ENCODE results near the gene CAPN7.
A peak's percentile ranks its signal among the peaks of the same experiment; 100 is the strongest.

Gene CAPN7

DNA sequence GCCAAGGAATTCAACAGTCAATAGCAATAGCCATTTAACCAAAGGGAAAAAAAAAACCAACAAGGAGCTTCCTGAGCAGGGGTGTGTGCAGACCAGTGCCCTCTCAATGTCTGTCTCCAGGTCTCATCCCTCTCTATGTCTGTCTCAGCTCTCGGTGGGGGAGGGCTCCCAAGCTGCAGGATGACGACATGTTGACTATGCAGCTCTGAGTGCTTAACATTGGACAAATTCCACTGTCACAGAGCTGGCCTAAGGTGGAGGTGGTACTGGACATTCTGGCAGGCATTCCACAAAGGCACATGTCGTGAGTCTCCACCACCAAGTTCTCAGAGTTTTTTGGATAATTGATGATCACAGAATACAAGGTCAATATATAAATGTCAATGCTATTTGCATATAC is 2.0 kb upstream of the CAPN7 start:
- no peak for DNase-seq

DNA sequence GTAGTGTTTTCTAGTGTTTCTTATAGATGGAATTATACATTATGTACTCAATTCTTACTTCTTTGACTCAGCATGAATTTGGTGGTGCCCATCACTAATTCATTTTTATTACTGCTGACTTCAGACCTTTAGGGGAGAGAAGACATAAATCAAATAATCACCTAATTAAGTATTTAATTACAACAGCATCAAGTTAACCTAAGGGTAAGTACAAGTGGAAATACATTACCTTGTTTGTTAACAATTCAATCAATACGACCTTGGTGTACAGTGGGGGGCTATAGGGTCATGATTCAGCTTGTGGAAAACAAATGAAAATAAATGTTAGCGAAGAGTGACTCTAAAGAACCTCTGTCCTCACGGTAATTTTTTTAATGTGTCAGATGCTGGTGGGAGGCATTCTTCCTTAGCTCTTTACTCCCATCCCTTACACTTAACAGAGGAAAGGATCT is 538 bp upstream of the CAPN7 start:
- no peak for DNase-seq

DNA sequence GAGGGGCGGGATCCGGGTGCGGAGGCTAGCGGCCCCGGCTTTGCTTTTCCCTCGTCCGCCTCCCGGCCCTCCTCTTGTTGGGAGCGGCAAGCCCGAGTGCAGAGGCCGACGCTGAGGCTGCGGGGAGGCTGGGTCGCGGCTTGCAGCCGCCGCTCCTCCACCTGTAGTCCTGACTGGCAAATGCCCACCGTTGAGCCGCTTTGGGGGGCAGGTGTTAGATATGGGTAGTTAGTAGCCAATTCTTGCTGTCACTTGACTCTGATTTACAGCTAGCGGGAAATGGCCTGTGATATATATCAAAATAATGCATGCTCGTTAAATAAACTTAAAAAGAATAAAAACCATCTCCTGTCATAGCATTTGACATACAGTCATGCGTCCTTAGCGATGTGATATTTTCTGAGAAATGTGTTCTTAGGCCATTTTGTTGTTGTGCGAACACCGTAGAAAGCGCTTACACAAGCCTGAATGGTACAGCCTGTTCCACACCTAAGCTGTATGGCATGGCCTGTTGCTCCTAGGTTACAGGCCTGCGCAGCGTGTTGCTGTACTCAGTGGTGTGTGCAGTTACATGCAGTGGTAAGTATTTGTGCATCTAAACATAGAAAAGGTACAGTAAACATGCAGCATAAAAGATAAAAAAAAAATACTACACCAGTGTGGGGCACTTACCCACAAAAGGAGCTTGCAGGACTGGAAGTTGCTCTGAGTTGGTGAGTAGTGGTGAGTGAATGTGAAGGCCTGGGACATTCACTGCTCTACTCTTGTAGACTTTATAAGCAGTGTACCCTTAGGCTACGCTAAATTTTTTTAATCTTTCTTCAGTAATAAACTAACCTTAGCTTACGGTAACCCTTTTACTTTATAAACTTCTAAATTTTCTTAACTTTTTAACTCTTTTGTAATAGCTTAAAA is 873 bp downstream of the CAPN7 start:
- no peak for DNase-seq

DNA sequence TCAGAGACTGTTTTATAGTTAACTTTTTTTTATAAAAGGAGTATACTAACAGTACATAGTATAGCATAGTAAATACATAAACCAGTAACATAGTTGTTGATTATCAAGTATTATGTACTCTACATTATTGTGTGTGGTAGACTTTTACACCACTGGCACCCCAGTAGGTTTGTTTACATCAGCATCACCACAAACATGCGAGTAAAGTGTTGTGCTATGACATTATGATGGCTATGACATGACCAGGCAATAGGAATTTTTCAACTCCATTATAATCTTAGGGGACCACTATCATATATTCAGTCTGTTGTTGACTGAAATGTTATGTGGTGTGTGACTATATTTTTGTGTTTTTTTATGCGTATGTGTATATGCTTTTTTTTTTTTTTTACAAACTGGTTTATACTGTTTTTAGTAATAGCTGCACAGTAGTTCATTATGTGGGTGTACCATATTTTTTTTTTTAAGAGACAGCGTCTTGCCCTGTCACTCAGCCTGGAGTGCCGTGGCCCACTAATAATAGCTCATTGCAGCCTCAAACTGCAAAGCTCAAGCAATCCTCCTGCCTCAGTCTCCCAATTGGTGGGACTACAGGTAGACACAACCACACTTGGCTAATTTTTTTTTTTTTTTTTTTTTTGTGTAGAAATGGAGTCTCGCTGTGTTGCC is 1.9 kb downstream of the CAPN7 start:
- no peak for DNase-seq

DNA sequence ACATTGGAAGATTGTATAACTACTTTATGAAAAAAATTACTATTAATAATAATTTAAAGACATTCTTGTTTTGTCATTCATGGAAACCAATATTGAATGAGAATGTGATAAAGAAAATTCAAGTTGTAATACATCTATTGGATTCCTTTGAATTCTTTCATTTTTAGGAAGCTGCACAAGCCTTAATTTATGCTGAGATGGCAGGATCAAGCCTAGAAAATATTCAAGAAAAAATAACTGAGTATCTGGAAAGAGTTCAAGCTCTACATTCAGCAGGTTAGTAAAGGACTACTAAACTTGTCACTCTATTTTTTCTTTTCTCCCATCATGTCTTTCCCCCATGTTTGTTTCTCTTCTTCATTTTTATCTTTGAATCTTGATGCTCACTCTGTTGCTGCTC is 5.9 kb downstream of the CAPN7 start:
- no peak for DNase-seq

DNA sequence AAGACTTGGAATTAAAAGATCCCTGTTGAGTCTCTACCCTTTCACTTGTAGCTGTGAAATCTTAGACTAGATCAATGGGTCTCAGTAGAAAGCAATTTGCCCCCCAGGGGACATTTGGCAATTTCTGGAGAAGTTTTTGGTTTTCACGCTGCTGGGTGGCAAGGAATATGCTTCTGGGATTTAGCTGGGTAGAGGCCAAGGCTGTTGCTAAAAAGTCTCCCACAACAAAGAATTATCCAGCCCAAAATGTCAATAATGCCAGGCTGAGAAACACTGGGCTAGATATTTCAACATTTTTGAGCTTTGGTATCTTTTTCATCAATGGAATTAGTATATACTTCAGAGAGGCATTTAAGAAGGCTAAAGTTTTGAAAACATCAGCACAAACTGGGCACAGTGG is 8.7 kb downstream of the CAPN7 start:
- no peak for DNase-seq

DNA sequence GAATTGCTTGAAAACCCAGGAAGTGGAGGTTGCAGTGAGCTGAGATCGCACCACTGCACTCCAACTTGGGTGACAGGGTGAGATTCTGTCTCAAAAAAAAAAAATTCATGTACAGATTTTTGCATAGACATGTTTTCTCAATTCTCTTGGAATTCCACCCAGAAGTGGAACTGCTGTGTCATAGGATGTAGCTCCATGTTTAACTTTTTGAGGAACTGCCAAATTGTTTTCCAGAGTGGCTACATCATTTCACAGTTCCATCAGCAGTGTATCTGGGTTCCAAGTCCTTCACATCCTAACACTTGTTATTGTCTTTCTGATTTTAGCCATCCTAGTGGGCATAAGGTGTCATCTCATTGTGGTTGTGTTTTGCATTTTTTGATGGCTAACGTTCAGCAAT is 9.9 kb downstream of the CAPN7 start:
- DNase-seq, result no peak

DNA sequence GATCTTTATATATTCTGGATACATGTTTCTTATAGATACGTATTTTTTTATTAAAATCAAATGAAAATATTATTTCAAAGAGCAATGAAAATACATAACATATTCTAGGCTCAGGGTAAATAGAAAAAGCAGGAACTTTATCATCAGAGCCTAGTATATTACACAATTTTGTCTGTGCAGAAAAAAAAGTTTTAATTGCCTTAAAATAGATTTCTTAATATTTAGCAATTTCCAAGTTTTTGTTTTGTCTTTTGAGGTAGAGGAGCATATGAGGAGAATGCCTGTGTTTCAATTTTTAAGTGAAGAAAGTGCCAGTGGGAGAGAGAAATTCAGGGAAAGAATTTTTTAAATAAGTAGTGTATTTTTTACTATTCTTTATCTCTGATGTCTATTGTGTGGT is 10.5 kb downstream of the CAPN7 start:
- DNase-seq, result no peak

DNA sequence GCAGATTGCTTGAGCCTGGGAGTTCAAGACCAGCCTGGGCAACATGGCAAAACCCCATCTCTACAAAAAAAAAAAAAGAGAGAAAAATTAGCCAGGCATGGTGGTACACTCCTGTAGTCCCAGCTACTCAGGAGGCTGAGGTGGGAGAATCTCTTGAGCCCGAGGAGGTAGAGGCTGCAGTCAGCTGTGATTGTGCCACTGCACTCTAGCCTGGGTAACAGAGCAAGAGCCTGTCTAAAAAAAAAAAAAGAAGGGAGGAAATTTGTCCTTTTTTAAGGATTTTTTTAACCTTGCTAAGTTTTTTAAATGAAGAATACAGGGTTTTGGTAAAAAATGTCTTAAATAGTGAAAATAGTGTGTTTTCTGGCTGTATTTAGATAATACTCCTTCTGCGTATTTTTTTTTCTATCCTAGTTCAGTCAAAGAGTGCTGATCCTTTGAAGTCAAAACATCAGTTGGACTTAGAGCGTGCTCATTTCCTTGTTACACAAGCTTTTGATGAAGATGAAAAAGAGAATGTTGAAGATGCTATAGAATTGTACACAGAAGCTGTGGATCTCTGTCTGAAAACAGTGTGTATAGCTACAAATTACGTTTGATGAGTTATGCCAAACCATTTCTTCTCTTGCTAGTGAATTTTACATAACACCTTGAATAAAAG is 11.1 kb downstream of the CAPN7 start:
- DNase-seq, result no peak

DNA sequence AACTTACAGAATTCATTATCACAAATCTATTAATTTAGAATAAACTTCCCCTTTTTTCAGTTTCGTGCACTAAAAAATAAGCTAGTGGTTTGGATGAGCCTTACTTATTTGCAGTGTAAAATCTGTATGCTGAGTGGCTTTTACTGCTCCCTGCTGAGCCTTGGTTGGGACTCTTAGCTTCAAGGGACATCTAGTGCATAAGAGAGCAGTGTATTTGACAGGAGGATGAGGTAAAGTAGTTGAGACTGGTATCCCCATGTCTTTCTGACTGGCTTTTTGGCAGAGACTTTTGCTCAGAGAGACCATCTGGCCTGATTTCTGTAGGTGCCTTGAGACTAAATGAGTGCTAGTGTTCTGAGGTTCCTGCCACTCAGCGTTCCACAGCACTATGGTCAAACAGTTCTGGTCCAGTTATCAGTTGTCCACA is 11.8 kb downstream of the CAPN7 start:
- no peak for DNase-seq

DNA sequence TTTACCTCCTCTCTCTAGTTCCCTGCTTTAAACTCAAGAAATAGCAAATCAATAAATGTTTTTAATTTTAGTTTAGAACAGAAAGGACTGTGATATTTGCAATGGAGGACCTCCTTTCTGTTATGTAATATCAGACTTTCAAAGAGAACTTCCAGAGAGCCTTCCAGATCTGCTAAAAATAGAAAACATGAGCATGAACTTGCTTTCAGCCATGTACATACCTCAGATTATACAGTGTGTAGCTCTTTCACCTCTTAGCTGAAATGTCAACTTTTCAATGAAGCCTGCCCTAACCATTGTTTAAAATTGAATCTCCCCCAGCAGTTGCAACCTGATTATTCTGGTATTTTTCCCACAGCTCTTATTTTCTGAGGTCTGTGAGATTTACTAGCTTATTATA is 12.6 kb downstream of the CAPN7 start:
- no peak for DNase-seq

DNA sequence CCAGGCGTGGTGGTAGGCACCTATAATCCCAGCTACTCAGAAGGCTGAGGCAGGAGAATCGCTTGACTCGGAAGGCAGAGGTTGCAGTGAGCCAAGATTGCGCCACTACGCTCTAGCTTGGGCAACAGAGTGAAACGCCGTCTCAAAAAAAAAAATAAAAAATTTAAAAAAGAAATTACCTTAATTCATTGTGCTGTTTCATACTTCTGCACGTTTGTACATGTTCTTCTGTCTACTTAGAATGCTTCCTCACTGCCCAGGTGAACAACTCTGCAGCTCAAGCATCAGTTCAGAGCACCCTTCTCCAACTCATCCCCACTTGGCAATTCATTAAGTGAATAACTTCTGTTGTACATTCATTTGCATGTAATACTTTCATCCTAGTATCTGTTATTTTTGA is 14.0 kb downstream of the CAPN7 start:
- no peak for DNase-seq

DNA sequence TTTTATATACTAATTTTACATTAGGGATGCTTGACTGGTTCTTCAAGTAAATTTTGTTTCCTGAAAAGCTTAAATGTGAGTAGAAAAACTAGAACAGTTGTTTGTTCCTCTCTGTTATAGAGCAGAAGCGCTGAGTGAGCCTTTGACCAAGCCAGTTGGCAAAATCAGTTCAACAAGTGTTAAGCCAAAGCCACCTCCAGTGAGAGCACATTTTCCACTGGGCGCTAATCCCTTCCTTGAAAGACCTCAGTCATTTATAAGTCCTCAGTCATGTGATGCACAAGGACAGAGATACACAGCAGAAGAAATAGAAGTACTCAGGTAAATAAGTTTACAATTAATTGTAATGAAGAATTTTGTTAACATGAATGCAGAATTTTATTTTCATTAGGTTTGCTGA is 14.6 kb downstream of the CAPN7 start:
- no peak for DNase-seq

DNA sequence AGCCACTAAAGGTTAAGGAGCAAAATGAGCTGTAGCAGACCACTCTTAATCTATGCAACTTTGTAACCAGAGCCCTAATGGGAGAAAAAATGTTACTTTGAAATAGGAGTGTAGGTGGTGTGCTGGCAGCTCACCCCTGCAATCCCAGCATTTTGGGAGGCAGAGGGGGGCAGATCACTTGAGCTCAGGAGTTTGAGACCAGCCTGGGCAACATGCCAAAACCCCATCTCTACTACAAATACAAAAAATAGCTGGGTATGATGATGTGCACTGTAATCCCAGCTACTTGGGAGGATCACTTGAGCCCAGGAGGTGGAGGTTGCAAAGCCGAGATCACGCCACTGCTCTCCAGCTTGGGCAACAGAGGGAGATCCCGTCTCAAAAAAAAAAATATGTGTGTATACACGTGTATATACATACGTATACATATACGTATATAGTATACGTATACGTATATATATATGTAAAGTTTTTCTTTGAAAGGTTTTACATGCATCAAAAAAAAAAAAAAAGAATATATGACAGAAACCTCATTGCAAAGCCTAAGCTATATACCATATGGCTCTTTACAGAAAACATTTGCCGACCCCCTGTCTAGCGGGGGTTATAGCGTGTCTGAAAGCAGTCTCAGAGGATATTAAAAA is 15.7 kb downstream of the CAPN7 start:
- no peak for DNase-seq

DNA sequence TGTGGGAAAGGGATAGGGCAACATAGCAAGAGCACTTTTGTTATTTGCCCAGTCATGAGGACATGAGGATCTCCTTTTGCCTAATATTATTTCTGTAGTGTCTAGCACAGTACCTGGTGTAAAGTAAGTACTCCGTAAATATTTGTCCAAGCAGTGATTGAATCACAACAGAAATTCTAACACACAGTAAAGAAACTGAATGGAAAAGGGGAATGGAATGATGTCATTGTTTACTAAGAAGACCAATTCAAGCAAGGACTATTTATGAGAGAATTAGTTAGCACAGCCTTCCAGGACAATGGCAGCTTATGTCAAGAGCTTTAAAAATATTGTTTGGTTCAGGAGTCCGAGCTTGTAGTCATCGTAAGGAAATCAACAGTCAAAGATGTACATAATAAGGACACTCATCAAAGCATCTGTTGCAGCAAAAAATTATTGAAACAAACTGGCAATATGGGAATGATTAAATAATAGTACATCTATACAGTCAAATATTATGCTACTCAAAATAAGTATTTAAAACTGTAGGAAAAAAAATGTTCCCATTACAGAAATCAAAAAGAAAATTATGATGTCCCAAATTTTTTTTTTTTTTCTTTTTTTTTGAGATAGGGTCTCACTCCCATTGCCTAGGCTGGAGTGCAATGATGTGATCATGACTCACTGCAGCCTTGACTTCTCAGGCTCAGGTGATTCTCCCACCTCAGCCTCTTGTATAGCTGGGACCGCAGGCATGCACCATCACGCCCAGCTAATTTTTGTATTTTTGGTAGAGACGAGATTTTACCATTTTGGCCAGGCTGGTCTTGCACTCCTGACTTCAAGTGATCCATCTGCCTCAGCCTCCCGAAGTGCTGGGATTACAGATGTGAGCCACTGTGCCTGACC is 17.9 kb downstream of the CAPN7 start:
- peak; percentile 85 for DNase-seq

DNA sequence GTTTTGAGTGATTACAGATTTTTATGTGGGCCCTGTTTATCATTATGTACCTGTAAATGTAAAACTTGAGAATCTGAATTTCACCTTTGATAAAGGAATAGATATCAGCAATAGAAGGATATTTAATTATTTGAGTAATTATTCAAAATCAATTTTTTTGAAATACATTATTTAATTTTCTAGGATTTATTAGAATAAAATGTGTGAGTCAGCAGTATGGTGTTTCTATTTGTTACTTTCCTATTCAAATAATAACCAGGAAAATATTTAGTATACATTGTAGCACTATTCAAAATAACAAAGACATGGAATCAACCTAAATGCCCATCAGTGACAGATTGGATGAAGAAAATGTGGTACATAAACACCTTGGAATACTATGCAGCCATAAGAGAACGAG is 22.1 kb downstream of the CAPN7 start:
- DNase-seq, result no peak

DNA sequence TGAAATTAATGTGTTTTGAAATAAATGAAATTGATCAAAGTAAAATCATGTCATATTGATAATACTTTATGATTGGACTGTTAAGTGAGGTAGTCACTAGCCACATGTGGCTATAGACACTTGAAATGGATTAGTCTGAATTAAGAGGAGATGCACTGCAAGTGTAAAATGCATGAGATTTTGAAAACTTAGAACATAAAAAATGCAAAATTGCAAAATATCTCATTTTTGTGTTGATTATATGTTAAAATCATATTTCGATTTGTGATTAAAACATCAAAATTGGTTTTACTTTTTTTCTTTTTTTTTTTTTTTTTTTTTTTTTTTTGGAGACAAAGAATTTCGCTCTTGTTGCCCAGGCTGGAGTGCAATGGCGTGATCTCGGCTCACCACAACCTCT is 23.2 kb downstream of the CAPN7 start:
- DNase-seq, result no peak

DNA sequence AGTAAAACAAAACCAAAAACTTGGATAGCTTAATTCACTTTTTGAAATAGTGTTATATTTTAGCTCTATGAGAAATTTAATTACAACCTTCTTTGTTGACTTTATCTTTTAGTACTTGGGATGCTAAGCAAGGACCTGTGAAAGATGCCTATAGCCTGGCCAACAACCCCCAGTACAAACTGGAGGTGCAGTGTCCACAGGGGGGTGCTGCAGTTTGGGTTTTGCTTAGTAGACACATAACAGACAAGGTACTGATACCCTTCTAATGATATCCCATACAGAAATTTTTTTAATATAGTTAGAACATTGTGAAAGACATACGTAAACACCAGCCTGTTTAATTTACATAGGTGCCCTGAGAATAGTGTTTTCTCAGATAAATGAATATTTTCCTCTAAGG is 35.3 kb downstream of the CAPN7 start:
- DNase-seq, result no peak

DNA sequence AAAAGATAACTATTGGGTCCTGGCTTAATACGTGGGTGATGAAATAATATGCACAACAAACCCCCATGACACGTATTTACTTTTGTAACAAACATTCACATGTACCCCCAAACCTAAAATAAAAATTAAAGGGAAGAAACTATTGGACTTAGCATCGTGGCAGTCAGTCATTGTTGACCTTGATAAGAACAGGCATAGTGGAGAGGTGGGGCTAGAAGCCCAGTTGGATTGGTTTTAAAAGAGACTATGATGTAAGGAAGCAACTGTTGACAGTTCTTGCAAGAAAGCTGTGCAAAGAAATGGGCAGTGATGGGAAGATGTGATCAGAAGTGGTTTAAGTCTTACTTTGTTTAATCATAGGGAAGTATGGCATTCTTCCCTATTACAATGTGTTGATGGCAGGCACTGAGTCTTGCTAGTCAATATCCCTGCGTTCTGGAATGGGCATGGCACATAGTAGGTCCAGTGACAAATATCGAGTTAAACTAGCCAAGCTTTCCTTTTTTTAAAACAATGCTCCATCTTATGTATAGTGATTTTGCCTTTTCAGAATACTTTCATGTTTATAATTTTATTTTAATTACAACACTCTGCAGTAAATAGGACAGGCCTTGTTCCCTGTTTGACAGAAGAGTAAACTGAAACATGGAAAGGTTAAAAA is 37.9 kb downstream of the CAPN7 start:
- no peak for DNase-seq

DNA sequence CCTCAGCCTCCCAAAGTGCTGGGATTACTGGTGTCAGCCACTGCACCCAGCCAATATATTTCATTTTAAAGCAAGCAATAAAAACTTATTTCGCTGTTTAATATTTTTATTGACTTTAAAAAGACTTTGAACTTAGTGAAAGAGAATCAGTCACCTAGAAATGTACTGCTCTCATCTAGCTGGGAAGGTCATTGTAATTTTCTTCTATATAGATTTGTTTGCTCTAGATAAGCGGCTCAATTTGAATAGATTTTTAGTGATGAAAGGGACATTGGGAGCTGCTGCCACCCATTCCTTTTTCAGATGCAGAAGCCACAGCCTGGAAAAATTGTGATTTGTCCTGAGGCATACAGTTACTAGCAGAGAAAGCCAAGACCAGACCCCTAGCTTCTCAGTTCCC is 40.1 kb downstream of the CAPN7 start:
- no peak for DNase-seq

DNA sequence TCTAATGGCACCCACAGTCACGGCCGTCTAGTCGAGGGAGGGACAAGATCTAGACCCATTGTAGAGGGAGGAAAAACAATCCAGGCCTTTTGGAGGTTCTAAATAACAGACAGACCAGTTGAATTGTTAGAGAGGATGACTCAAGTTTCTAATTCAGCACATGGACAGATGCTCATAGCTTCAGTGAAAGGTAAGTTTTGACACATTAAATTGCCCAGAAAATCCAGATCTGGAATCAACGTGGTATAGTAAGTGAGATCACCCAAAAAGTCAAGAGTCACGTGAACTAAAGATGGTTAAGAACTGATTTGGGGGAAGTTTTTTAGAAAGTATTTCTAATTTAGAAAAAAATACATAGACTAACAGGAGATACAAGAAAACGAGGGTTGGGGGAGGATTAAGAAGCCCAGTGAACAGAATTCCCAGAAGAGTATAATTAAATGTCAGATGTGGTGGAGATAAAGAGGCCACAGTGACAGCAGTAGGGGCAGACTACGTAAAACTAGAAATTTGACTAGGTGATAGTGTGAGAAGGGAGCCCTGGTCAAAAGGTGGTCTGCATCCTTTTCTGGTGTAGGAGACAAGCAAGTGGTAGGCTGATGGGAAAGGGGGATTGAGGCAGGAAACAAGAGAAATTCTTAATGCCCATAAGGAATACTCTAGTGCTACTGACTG is 47.1 kb downstream of the CAPN7 start:
- DNase-seq, result no peak
